HEK293T (cell line): ENCODE measurements around the gene RAVER1.

Experiments used
- ARNT ChIP-seq: fragments of 450-650 bp; IDR thresholded peaks from 2 replicates; pipeline ENCODE4 v1.6.1; 2017; ENCODE audit warnings: mild to moderate bottlenecking
- CTBP1 ChIP-seq: fragments of 450-650 bp; IDR thresholded peaks from 2 replicates; pipeline ENCODE4 v1.6.1; 2016; ENCODE audit warnings: borderline replicate concordance
- ELF4 ChIP-seq: fragments of 450-650 bp; IDR thresholded peaks from 2 replicates; pipeline ENCODE4 v1.6.1; 2017; ENCODE audit warnings: antibody characterized with exemption
- FOXK2 ChIP-seq: fragments of 450-650 bp; IDR thresholded peaks from 2 replicates; pipeline ENCODE4 v1.6.1; 2016; ENCODE audit warnings: mild to moderate bottlenecking
- FOXM1 ChIP-seq: fragments of 450-650 bp; IDR thresholded peaks from 2 replicates; pipeline ENCODE4 v1.6.1; 2017; ENCODE audit warnings: mild to moderate bottlenecking, borderline replicate concordance
- HDGF ChIP-seq: fragments of 450-650 bp; IDR thresholded peaks from 2 replicates; pipeline ENCODE4 v1.6.1; 2017; ENCODE audit warnings: antibody characterized with exemption, borderline replicate concordance
- L3MBTL2 ChIP-seq: fragments of 450-650 bp; conservative IDR thresholded peaks from 2 replicates; pipeline ENCODE4 v1.6.1; 2016; ENCODE audit warnings: mild to moderate bottlenecking
- NFRKB ChIP-seq: fragments of 450-650 bp; IDR thresholded peaks from 2 replicates; pipeline ENCODE4 v1.6.1; 2016; ENCODE audit warnings: mild to moderate bottlenecking, moderate library complexity
- ZNF384 ChIP-seq: fragments of 450-650 bp; IDR thresholded peaks from 2 replicates; pipeline ENCODE4 v1.6.1; 2016
- TF ChIP-seq, protein P1 (sequence below): fragments of 450-650 bp; IDR thresholded peaks from 2 replicates; pipeline ENCODE4 v1.6.1; 2016

DNA sequence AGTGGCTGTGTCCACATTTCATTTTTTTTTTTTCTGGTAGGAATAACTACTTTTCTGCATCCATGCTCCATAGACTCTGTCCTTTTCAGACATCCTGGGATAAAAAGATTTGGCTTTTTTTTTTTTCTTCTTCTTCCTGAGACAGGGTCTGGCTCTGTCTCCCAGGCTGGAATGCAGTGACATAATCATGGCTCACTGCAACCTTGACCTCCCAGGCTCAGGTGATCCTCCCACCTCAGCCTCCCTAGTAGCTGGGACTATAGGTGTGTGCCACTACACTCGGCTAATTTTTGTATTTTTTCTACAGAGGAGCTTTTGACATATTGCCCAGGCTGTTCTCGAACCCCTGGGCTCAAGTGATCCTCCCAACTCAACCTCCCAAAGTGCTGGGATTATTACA is 10.2 kb upstream of the RAVER1 start:
- no peak for TF ChIP-seq ARNT
- TF ChIP-seq FOXM1 = no peak
- TF ChIP-seq, protein P1, sequence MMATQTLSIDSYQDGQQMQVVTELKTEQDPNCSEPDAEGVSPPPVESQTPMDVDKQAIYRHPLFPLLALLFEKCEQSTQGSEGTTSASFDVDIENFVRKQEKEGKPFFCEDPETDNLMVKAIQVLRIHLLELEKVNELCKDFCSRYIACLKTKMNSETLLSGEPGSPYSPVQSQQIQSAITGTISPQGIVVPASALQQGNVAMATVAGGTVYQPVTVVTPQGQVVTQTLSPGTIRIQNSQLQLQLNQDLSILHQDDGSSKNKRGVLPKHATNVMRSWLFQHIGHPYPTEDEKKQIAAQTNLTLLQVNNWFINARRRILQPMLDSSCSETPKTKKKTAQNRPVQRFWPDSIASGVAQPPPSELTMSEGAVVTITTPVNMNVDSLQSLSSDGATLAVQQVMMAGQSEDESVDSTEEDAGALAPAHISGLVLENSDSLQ = no peak
- no peak for TF ChIP-seq ELF4
- TF ChIP-seq ZNF384 = no peak
- no peak for TF ChIP-seq L3MBTL2
- TF ChIP-seq HDGF = no peak
- no peak for TF ChIP-seq CTBP1
- no peak for TF ChIP-seq FOXK2
- TF ChIP-seq NFRKB = no peak
